Measurements from ENCODE around the gene PRDM1.

Gene PRDM1

DNA sequence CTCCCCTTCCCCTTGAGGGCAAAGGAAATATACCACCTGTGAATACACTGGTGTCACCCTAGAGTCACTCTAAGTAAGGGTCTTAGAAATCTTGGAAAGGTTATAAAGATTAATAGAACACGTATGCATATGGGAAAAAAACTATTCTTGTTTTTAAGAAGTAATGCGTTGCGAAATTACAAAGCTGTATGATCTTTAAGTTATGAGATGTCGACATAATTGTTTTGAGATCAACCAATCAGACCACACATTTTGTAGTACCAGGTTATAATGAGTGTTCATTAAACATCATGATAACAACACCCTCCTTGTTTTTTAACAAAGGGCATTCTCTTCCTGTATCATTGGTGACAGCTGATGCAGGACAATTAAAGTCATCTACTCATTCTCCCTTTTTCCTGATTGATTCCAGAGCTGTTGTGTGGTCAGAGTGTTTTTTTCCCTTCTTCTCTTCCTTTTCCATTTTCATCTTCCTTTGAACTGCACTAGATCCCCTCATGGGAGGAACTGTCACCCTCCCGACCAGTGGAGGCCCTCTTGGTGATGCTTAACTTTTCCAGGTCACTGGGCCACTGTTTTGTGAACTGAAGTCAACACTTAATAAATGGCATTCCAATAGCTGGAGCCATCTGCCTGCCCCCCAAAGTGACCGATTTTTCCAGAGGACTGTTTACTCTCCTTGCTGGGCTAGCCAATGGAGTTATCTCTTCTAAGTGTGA lies 37.0 kb downstream of the PRDM1 start:
- no peaks in the 10 kb centered on the region for H3K27me3 ChIP-seq (ENCODE audit: control insufficient read depth in 5 of 5, insufficient read depth in 4 of 5, low read length in 5 of 5)
- no peak overlapping the region for H3K27ac ChIP-seq (ENCODE audit: low read depth, low read length)
- H3K9me3 ChIP-seq (ENCODE audit: control insufficient read depth in 5 of 5, low read length in 5 of 5) = no peaks in the 10 kb centered on the region
- H3K4me1 ChIP-seq (ENCODE audit: control insufficient read depth in 5 of 5, insufficient read depth in 5 of 5, low read length in 5 of 5) = no peaks in the 10 kb centered on the region
- H3K4me3 ChIP-seq (ENCODE audit: low read depth in 1 of 5, low read length in 5 of 5) = no peak overlapping the region
- no peaks in the 10 kb centered on the region for H3K36me3 ChIP-seq (ENCODE audit: control insufficient read depth in 5 of 5, insufficient read depth in 5 of 5, low read length in 5 of 5)
- H3K9ac ChIP-seq (ENCODE audit: low read length in 5 of 5) = no peak overlapping the region

DNA sequence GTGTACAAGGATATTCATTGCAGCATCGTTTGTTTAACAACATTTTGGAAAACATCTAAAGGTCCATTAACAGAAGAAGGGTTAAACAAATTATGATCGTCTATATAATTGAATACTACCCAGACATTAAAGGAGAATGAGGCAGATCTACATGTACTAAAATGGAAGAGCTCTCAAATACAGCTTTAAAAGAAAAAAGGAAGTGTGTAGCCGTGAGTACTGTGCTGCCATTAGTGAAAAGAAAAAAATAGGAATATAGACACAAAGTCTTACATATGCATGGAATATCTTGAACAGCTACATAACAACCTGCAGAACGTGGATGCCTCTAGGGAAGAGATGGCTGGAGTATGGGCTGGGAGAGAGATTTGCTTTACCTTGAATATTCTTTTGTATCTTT lies 37.9 kb downstream of the PRDM1 start:
- H3K4me1 ChIP-seq (ENCODE audit: control insufficient read depth in 5 of 5, insufficient read depth in 5 of 5, low read length in 5 of 5) = no peaks in the 10 kb centered on the region
- no peaks in the 10 kb centered on the region for H3K36me3 ChIP-seq (ENCODE audit: control insufficient read depth in 5 of 5, insufficient read depth in 5 of 5, low read length in 5 of 5)
- no peak overlapping the region for H3K9ac ChIP-seq (ENCODE audit: low read length in 5 of 5)
- H3K27me3 ChIP-seq (ENCODE audit: control insufficient read depth in 5 of 5, insufficient read depth in 4 of 5, low read length in 5 of 5) = no peaks in the 10 kb centered on the region
- H3K4me3 ChIP-seq (ENCODE audit: low read depth in 1 of 5, low read length in 5 of 5) = no peak overlapping the region
- H3K9me3 ChIP-seq (ENCODE audit: control insufficient read depth in 5 of 5, low read length in 5 of 5) = no peaks in the 10 kb centered on the region
- no peak overlapping the region for H3K27ac ChIP-seq (ENCODE audit: low read depth, low read length)

DNA sequence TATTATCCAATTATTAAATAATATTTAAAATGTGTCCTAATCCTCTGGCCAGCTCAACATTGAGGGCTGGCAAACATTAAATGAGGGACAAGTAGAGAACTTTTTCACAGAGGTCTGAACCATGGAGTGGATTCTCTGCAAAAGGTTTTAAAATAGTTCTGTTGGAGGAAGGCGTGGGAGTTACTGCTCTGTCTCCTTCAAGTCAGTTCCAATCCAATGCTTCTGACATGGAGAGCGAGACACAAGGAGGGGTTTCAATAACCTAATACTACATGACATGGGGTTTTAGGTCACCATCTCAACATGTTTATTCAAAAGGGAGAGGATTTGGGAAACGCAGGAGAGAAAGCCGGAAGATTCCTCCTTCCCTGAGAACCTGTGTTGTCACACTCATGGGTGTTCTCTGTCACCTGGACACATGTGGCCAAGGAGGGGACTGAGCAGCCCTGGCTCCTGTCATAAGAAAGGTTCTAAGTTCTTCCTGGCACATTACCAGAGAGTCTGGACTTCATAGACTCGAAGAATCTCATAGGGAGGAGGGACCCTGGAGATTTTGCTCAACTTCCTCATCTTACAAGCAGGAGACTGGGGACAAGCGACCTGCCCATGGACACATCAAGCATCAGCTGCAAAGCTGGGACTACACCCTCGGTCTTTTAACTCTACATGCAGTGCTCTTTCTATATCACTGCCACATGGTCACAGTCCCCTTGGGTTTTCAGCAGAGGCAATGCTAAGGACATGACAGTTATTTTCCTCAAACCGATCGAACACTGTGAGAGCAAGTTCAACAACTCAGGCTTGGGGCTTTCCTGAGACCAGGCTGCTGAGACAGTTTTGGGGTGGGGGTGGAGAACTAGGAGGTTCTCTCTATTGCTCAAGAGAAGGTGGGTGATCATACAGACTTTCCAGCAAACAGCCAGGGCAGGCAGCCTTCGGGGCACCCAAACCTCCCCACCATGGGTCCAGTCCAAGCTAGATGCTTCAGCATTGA lies 38.6 kb downstream of the PRDM1 start:
- Histone ChIP-seq H3K27ac (ENCODE audit: low read depth, low read length) (no peak overlapping the region), H3K36me3 (ENCODE audit: control insufficient read depth in 5 of 5, insufficient read depth in 5 of 5, low read length in 5 of 5) (no peaks in the 10 kb centered on the region), H3K9me3 (ENCODE audit: control insufficient read depth in 5 of 5, low read length in 5 of 5) (no peaks in the 10 kb centered on the region), H3K4me1 (ENCODE audit: control insufficient read depth in 5 of 5, insufficient read depth in 5 of 5, low read length in 5 of 5) (no peaks in the 10 kb centered on the region), H3K4me3 (ENCODE audit: low read depth in 1 of 5, low read length in 5 of 5) (no peak overlapping the region), H3K9ac (ENCODE audit: low read length in 5 of 5) (no peak overlapping the region), H3K27me3 (ENCODE audit: control insufficient read depth in 5 of 5, insufficient read depth in 4 of 5, low read length in 5 of 5) (no peaks in the 10 kb centered on the region)

DNA sequence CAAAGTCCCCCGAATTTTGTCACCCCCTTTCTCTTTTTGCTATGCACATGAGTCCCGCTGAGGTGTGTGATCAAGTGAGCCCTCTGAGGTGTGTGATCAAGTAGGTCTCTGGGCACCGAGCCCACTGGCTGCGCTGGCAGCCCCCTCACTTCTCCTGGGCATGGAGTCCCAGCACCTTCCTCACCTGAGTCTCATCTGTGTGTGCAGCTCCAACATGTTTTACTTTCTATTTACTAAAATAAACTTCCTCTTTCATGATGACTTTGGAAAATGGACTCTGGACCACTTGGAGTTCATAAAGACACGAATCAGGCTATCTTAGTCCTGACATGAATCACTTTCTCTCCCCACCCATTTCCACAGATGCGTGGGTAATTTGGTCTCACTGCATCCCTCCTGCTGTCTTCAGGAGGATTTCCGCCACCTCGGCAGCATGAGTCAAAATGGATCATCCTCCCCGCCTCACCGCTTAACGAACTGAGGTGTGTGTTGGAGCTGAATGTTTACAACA lies 39.8 kb downstream of the PRDM1 start:
- H3K27ac ChIP-seq (ENCODE audit: low read depth, low read length) = no peak overlapping the region
- H3K27me3 ChIP-seq (ENCODE audit: control insufficient read depth in 5 of 5, insufficient read depth in 4 of 5, low read length in 5 of 5) = no peaks in the 10 kb centered on the region
- no peak overlapping the region for H3K4me3 ChIP-seq (ENCODE audit: low read depth in 1 of 5, low read length in 5 of 5)
- no peak overlapping the region for H3K9ac ChIP-seq (ENCODE audit: low read length in 5 of 5)
- H3K4me1 ChIP-seq (ENCODE audit: control insufficient read depth in 5 of 5, insufficient read depth in 5 of 5, low read length in 5 of 5) = no peaks in the 10 kb centered on the region
- no peaks in the 10 kb centered on the region for H3K9me3 ChIP-seq (ENCODE audit: control insufficient read depth in 5 of 5, low read length in 5 of 5)
- no peaks in the 10 kb centered on the region for H3K36me3 ChIP-seq (ENCODE audit: control insufficient read depth in 5 of 5, insufficient read depth in 5 of 5, low read length in 5 of 5)

DNA sequence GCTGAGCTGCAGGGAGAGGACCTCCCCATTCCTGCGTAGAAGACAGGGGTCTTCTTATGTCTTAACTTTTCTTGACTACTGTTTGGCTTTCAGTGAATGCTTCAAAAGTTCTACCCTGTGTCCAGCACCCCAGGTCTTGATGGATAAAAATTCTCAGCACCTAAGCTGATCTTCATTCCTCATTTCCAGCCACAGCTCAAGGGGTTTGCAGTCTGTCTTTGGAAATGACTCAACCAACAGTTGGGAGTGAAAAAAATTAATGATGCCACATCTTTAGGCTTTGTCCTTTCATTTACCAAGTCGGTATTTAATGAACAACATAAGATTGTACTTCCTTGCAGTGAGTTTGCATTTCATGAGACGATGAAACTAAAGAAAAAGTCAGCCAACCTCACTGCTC lies 40.3 kb downstream of the PRDM1 start:
- no peaks in the 10 kb centered on the region for H3K4me1 ChIP-seq (ENCODE audit: control insufficient read depth in 5 of 5, insufficient read depth in 5 of 5, low read length in 5 of 5)

DNA sequence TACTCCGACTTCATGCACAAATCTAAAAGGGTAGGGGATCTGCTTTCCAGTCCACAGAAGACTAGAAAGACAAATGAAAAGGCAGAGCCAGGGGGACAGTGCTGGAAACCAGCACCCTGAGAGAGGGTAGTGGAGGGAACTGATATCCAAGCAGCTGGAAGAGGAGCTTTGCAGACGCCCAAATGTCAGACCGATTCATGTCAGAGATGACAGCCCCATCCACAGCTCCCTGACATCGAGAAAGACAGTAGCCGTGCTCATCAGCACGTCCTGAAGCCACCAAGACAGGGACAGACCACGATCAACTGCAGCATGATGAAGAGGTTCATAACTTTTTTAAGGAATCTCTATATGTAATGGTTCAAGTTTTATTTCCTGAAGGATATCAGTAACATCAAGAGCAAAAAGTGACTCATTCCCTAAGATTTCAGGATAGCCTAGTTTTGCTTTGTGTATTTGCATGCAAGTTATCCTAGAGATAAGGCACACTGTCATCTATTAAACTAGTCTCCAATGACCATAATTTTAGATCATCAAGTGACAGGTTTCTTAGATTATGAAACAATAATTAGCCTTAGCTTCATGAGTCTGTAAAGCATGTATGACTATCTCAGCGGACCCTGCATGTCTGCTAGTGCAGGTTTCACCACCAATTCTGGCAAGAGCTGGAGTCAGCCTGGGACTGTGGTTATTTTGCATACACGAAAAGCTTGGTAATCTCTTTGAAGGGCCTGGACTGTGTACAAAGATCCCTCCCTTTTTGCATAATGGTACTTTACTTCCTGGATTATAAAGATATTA lies 43.0 kb downstream of the PRDM1 start:
- Histone ChIP-seq H3K4me3 (ENCODE audit: low read depth in 1 of 5, low read length in 5 of 5) (no peak overlapping the region), H3K9me3 (ENCODE audit: control insufficient read depth in 5 of 5, low read length in 5 of 5) (no peaks in the 10 kb centered on the region), H3K9ac (ENCODE audit: low read length in 5 of 5) (no peak overlapping the region), H3K27me3 (ENCODE audit: control insufficient read depth in 5 of 5, insufficient read depth in 4 of 5, low read length in 5 of 5) (no peaks in the 10 kb centered on the region), H3K4me1 (ENCODE audit: control insufficient read depth in 5 of 5, insufficient read depth in 5 of 5, low read length in 5 of 5) (peaks cover 0 to 3% (median 0%) of the 10 kb centered on the region in 5 donors), H3K27ac (ENCODE audit: low read depth, low read length) (no peak overlapping the region), H3K36me3 (ENCODE audit: control insufficient read depth in 5 of 5, insufficient read depth in 5 of 5, low read length in 5 of 5) (no peaks in the 10 kb centered on the region)

More for the DNA sequence above, 40.3 kb downstream of the PRDM1 start:
- Histone ChIP-seq H3K4me3 (ENCODE audit: low read depth in 1 of 5, low read length in 5 of 5) (no peak overlapping the region), H3K9me3 (ENCODE audit: control insufficient read depth in 5 of 5, low read length in 5 of 5) (no peaks in the 10 kb centered on the region), H3K27me3 (ENCODE audit: control insufficient read depth in 5 of 5, insufficient read depth in 4 of 5, low read length in 5 of 5) (no peaks in the 10 kb centered on the region), H3K9ac (ENCODE audit: low read length in 5 of 5) (no peak overlapping the region), H3K36me3 (ENCODE audit: control insufficient read depth in 5 of 5, insufficient read depth in 5 of 5, low read length in 5 of 5) (no peaks in the 10 kb centered on the region), H3K27ac (ENCODE audit: low read depth, low read length) (no peak overlapping the region)

DNA sequence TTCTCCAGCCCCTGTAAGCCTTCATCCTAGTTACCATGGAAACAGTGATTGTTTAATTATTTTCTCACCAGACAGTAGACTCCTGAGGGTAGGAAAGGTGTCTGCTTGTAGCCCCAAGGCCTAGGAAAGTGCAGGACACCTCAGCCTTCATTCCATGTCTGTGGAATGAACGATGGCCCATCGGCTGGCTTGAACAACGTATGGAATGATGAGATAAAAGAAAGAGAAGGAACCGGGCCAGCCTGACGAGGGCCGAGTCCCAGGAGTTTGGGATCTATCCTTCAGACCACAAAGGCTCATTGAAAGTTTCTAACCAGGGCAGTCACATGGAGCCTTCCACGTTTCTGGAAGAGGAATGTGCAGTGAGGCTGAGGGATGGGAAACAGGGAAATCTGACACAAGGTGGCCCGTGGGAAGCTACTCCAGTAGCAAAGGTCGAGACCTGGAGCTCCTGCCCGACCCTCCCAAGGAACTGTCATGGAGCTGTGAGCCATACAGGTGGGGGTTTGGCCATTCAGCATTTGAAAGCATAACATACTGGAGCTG lies 46.1 kb downstream of the PRDM1 start:
- Histone ChIP-seq H3K4me1 (ENCODE audit: control insufficient read depth in 5 of 5, insufficient read depth in 5 of 5, low read length in 5 of 5) (peaks cover 0 to 4% (median 0%) of the 10 kb centered on the region in 5 donors), H3K4me3 (ENCODE audit: low read depth in 1 of 5, low read length in 5 of 5) (no peak overlapping the region), H3K27ac (ENCODE audit: low read depth, low read length) (no peak overlapping the region), H3K27me3 (ENCODE audit: control insufficient read depth in 5 of 5, insufficient read depth in 4 of 5, low read length in 5 of 5) (peaks cover 0 to 3% (median 0%) of the 10 kb centered on the region in 5 donors), H3K9me3 (ENCODE audit: control insufficient read depth in 5 of 5, low read length in 5 of 5) (no peaks in the 10 kb centered on the region), H3K36me3 (ENCODE audit: control insufficient read depth in 5 of 5, insufficient read depth in 5 of 5, low read length in 5 of 5) (no peaks in the 10 kb centered on the region), H3K9ac (ENCODE audit: low read length in 5 of 5) (no peak overlapping the region)

DNA sequence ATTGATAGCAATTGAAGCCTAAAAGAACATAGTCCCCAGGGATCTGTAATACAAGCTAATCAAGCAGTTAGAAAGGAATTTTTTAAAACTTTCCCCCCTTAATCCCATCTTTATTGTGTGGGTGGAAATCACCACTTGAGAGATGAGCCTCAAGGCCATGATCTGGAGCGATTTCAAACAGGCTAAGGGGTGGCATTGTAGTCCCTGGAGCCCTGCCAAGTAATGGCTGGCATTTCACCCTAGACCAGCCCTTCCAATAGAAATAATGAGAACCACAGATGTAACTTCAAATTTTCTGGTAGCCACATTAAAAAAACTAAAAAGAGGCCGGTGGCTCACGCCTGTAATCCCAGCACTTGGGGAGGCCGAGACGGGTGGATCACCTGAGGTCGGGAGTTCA lies 46.9 kb downstream of the PRDM1 start:
- Histone ChIP-seq H3K27me3 (ENCODE audit: control insufficient read depth in 5 of 5, insufficient read depth in 4 of 5, low read length in 5 of 5) (peaks cover 0 to 3% (median 0%) of the 10 kb centered on the region in 5 donors), H3K9me3 (ENCODE audit: control insufficient read depth in 5 of 5, low read length in 5 of 5) (no peaks in the 10 kb centered on the region), H3K4me3 (ENCODE audit: low read depth in 1 of 5, low read length in 5 of 5) (no peak overlapping the region), H3K4me1 (ENCODE audit: control insufficient read depth in 5 of 5, insufficient read depth in 5 of 5, low read length in 5 of 5) (peaks cover 0 to 4% (median 0%) of the 10 kb centered on the region in 5 donors), H3K9ac (ENCODE audit: low read length in 5 of 5) (no peak overlapping the region), H3K36me3 (ENCODE audit: control insufficient read depth in 5 of 5, insufficient read depth in 5 of 5, low read length in 5 of 5) (no peaks in the 10 kb centered on the region), H3K27ac (ENCODE audit: low read depth, low read length) (no peak overlapping the region)

DNA sequence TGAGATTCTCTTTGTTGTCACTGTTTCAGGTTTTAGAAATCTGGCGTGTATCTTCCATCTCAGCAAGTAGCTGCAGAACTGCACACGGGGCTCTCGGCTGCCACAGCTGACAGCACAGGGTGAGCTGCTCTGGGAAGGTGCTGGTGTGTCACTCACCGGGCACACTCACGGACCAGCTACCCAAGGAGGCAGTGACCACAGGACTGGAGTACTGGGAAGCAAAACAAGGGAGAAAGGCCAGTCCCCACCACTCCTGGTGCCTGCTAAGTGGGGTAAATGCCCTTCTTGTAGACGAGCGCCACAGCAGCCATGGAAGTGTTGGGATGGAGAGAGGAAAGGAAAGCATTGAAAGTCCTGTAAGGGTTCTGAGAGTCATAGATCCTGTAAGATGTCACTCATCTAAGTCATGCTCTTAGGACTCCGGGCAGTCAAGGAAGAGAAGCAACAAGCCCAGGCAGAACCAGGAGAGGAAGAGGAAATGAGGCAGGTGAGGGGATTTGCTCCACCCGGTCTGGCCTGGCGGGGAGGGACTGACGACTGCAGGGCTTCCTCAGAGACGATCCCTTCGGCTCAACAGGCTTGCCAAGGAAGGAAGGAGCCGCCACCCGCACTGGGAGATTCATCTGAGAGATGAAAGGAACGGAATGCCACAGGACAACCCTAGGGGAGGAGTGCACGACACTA lies 48.1 kb downstream of the PRDM1 start:
- Histone ChIP-seq H3K9ac (ENCODE audit: low read length in 5 of 5) (no peak overlapping the region), H3K4me3 (ENCODE audit: low read depth in 1 of 5, low read length in 5 of 5) (no peak overlapping the region), H3K9me3 (ENCODE audit: control insufficient read depth in 5 of 5, low read length in 5 of 5) (no peaks in the 10 kb centered on the region), H3K27me3 (ENCODE audit: control insufficient read depth in 5 of 5, insufficient read depth in 4 of 5, low read length in 5 of 5) (peaks cover 0 to 3% (median 0%) of the 10 kb centered on the region in 5 donors), H3K4me1 (ENCODE audit: control insufficient read depth in 5 of 5, insufficient read depth in 5 of 5, low read length in 5 of 5) (peaks cover 0 to 4% (median 0%) of the 10 kb centered on the region in 5 donors), H3K36me3 (ENCODE audit: control insufficient read depth in 5 of 5, insufficient read depth in 5 of 5, low read length in 5 of 5) (no peaks in the 10 kb centered on the region), H3K27ac (ENCODE audit: low read depth, low read length) (no peak overlapping the region)

Data from subcutaneous abdominal adipose tissue (tissue), 5 donors.